Ovary (tissue), 3 donors: ENCODE measurements around the gene GALR2.

ENCODE experiments used
- EP300 ChIP-seq: sonication (generic); formaldehyde crosslinking; IDR thresholded peaks from one replicate; pipeline ENCODE4 v1.6.1; 2017; ENCODE audit warnings: antibody characterized with exemption
- POLR2A ChIP-seq: fragments of 450-650 bp; IDR thresholded peaks from one replicate; pipeline ENCODE4 v1.6.1; 2017; ENCODE audit warnings: antibody characterized with exemption, mild to moderate bottlenecking, moderate library complexity
- TF ChIP-seq, protein P1 (sequence below), 3 donors: fragments of 450-650 bp in 2 of 3; fragments of 200-600 bp in 1 of 3; IDR thresholded peaks; one replicate each; pipeline versions ENCODE4 v1.5.1 to v1.8.0; 2016 to 2022; ENCODE audit warnings: antibody characterized with exemption in 3 of 3, mild to moderate bottlenecking in 1 of 3
- donor health status: DM: no; HTN: no; CAD: no.

DNA sequence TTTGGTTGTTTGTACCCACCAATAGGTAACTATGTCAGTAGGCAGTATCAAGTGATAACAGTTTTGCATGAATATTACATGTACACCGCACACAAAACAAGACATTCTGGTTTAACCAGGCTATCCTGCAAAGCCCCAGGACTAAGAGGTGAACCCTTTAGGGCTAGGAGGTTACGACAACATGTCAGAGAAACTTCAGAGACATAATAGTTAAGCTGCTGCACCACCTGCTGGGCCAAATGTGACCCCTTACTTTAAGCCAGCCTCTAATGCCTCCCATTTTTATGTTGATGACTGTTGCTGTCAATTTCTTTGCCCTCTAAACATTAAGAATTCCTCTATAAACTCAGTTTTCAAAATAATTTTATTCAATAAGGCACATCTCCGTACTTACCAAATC is 17.7 kb upstream of the GALR2 start:
- TF ChIP-seq POLR2A (no peak), EP300 (no peak)
- TF ChIP-seq, protein P1, sequence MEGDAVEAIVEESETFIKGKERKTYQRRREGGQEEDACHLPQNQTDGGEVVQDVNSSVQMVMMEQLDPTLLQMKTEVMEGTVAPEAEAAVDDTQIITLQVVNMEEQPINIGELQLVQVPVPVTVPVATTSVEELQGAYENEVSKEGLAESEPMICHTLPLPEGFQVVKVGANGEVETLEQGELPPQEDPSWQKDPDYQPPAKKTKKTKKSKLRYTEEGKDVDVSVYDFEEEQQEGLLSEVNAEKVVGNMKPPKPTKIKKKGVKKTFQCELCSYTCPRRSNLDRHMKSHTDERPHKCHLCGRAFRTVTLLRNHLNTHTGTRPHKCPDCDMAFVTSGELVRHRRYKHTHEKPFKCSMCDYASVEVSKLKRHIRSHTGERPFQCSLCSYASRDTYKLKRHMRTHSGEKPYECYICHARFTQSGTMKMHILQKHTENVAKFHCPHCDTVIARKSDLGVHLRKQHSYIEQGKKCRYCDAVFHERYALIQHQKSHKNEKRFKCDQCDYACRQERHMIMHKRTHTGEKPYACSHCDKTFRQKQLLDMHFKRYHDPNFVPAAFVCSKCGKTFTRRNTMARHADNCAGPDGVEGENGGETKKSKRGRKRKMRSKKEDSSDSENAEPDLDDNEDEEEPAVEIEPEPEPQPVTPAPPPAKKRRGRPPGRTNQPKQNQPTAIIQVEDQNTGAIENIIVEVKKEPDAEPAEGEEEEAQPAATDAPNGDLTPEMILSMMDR (IDR thresholded peaks at IDR 0.05): no peak
